ENCODE measurements around the gene MYEF2. TPM values are rescaled to one million over a fixed set of nuclear protein-coding genes. Genes with fewer than 3 reads are reported as not detected.

MYEF2 gene
- total and polyA plus RNA-seq, 4 donors = 0.07 to 1.2 (median 0.33) TPM

DNA sequence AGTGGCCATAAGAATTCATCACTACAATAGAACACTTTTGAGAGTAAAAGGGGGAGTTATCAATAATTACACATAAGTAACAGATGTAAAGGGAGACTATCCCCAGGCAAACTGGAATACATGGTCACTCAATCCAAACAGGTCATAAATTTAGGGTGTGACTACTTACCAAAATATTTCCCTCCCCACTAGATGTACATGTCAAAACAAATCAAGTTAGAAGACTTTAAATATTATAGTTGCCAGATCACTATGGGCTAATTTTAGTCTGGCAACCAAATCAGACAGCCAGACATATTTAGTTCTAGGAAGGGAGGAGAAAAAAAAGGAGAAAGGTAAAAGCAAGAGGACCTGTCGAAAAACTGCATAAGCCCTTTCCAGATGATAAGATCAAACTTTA is 34.2 kb downstream of the MYEF2 start (continued):
- TF ChIP-seq GABPA (IDR thresholded peaks at IDR 0.05 in 1 of 2, conservative IDR thresholded peaks at IDR 0.05 in 1 of 2) (no peak), HNF4G (IDR thresholded peaks at IDR 0.05) (no peak)

DNA sequence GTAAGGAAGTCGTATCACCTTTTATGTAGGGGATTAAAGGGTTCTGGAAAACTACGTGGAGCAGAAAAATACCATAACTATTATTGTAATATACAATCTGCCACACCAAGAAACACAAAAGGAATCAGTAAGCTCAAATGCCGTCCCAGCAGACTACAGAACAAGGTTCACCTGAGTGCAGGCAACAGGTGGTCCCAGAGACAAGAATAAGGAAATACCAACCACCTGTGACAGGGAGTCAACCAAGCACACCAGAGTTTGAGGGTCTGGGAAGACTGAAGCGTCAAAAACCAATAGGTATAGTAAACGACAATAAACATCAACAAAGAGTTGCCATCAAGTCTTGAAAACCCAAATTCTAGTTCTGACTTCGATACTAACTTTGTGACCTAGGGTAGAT is 45.2 kb downstream of the MYEF2 start:
- Histone ChIP-seq H3K9me3 (ENCODE audit: control insufficient read depth in 4 of 4, low read length in 3 of 4) (no peaks in the 10 kb centered on the region), H3K36me3 (ENCODE audit: control insufficient read depth in 4 of 4, insufficient read depth in 3 of 4, low read depth in 1 of 4, low read length in 3 of 4) (no peaks in the 10 kb centered on the region), H3K27ac (ENCODE audit: low read depth in 1 of 2, low read length in 2 of 2) (no peak overlapping the region), H3K27me3 (ENCODE audit: control insufficient read depth in 4 of 4, insufficient read depth in 4 of 4, low read length in 3 of 4) (peaks cover 0 to 3% (median 0%) of the 10 kb centered on the region in 4 donors), H3K9ac (ENCODE audit: low read depth in 1 of 2, low read length in 2 of 2) (no peak overlapping the region), H3K4me3 (ENCODE audit: low read depth in 1 of 3, low read length in 3 of 3) (no peak overlapping the region), H3K4me1 (ENCODE audit: control insufficient read depth in 4 of 4, insufficient read depth in 4 of 4, low read length in 3 of 4) (no peaks in the 10 kb centered on the region)
- TF ChIP-seq, protein P1, sequence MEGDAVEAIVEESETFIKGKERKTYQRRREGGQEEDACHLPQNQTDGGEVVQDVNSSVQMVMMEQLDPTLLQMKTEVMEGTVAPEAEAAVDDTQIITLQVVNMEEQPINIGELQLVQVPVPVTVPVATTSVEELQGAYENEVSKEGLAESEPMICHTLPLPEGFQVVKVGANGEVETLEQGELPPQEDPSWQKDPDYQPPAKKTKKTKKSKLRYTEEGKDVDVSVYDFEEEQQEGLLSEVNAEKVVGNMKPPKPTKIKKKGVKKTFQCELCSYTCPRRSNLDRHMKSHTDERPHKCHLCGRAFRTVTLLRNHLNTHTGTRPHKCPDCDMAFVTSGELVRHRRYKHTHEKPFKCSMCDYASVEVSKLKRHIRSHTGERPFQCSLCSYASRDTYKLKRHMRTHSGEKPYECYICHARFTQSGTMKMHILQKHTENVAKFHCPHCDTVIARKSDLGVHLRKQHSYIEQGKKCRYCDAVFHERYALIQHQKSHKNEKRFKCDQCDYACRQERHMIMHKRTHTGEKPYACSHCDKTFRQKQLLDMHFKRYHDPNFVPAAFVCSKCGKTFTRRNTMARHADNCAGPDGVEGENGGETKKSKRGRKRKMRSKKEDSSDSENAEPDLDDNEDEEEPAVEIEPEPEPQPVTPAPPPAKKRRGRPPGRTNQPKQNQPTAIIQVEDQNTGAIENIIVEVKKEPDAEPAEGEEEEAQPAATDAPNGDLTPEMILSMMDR (IDR thresholded peaks at IDR 0.05; ENCODE audit: low read depth, low read length, missing input control) = no peak
- TF ChIP-seq FOXA2 (IDR thresholded peaks at IDR 0.05) (no peak), SP1 (IDR thresholded peaks at IDR 0.05) (no peak), TAF1 (conservative IDR thresholded peaks at IDR 0.05) (no peak), HNF4A (conservative IDR thresholded peaks at IDR 0.05) (no peak), HNF4G (IDR thresholded peaks at IDR 0.05) (no peak)
- DNase-seq (ENCODE audit: low spot score) = no peak
- 82% methylated on average over 6 of the region's 6 CpGs for WGBS

DNA sequence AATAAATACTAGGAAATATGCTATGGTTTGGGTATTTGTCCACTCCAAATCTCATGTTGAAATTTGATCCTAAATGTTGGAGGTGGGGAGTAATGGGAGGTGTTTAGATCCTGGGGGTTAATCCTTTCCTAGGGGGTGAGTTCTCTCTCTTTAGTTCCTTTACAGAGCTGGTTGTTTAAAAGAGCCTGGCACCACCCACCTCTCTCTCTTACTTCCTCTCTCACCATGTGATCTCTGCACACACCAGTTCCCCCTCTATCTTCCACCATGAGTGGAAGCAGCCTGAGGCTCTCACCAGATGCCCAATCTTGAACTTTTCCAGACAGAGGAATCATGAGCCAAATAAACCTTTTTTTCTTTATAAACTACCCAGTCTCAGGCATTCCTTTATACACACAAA is 46.8 kb downstream of the MYEF2 start:
- no peak overlapping the region for H3K9ac ChIP-seq (ENCODE audit: low read depth in 1 of 2, low read length in 2 of 2)
- H3K4me1 ChIP-seq (ENCODE audit: control insufficient read depth in 4 of 4, insufficient read depth in 4 of 4, low read length in 3 of 4) = no peaks in the 10 kb centered on the region
- no peak for TF ChIP-seq YY1 (IDR thresholded peaks at IDR 0.05)
- no peak for TF ChIP-seq RXRA (IDR thresholded peaks at IDR 0.05)
- H3K4me3 ChIP-seq (ENCODE audit: low read depth in 1 of 3, low read length in 3 of 3) = no peak overlapping the region
- H3K9me3 ChIP-seq (ENCODE audit: control insufficient read depth in 4 of 4, low read length in 3 of 4) = no peaks in the 10 kb centered on the region
- no peak overlapping the region for H3K27ac ChIP-seq (ENCODE audit: low read depth in 1 of 2, low read length in 2 of 2)
- no peaks in the 10 kb centered on the region for H3K36me3 ChIP-seq (ENCODE audit: control insufficient read depth in 4 of 4, insufficient read depth in 3 of 4, low read depth in 1 of 4, low read length in 3 of 4)
- H3K27me3 ChIP-seq (ENCODE audit: control insufficient read depth in 4 of 4, insufficient read depth in 4 of 4, low read length in 3 of 4) = peaks cover 0 to 3% (median 1%) of the 10 kb centered on the region in 4 donors
- DNase-seq (ENCODE audit: low spot score) = no peak

DNA sequence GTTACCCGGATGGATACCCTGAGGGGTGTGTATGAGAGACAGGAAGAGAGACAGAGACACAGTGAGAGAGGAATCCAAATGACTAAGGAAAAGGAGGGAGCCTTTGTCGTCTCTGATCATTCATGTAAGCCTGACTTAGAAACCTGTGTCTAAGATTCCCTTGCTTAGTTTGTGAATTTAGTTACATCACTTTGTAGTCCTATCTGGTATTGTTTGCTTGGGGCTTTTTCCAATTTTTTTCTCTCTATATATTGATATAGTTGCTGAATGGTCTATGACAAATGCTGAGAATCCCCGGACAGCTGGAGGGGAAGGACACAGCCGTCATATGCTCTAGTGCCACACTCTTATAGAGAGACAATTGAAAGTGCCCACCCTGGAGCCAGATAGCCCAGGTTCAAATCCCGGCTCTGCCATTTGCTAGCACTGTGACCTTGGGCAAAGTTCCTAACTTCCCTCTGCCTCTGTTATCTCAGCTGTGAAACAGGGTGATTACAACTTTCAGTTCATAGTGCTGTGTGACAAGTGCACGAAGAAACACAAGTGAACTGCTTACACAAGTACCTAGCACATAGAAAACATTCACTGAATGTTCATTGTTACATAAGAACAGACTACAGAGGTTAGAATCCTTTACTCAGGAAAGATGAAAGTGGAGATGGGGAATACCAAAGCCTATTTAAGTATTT is 51.3 kb downstream of the MYEF2 start:
- Histone ChIP-seq H3K4me1 (ENCODE audit: control insufficient read depth in 4 of 4, insufficient read depth in 4 of 4, low read length in 3 of 4) (no peaks in the 10 kb centered on the region), H3K9ac (ENCODE audit: low read depth in 1 of 2, low read length in 2 of 2) (no peak overlapping the region), H3K27ac (ENCODE audit: low read depth in 1 of 2, low read length in 2 of 2) (no peak overlapping the region), H3K4me3 (ENCODE audit: low read depth in 1 of 3, low read length in 3 of 3) (no peak overlapping the region), H3K36me3 (ENCODE audit: control insufficient read depth in 4 of 4, insufficient read depth in 3 of 4, low read depth in 1 of 4, low read length in 3 of 4) (no peaks in the 10 kb centered on the region), H3K27me3 (ENCODE audit: control insufficient read depth in 4 of 4, insufficient read depth in 4 of 4, low read length in 3 of 4) (peaks cover 0 to 3% (median 0%) of the 10 kb centered on the region in 4 donors), H3K9me3 (ENCODE audit: control insufficient read depth in 4 of 4, low read length in 3 of 4) (no peaks in the 10 kb centered on the region)
- DNase-seq (ENCODE audit: low spot score) = no peak
- WGBS = 75% methylated on average over 6 of the region's 6 CpGs
- TF ChIP-seq FOXA1 (IDR thresholded peaks at IDR 0.05) = no peak

DNA sequence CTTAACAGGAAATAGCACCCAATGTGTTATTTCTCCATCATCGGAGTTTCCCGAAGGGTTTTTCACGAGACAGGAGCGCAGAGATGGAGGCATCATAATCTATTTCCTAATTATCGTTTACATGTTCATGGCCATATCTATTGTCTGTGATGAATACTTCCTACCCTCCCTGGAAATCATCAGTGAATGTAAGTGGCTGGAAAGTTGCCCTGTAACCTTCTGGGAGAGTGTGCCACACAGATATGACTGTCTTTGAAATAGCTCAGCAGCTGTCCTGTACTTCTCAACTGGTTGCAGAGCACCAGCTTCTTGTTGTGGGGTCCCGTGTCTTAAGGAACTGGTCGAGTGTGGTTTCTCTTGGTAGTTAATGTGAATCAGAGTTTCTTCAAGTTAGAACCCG is 56.2 kb downstream of the MYEF2 start:
- 74% methylated on average over 8 of the region's 8 CpGs for WGBS
- Histone ChIP-seq H3K27me3 (ENCODE audit: control insufficient read depth in 4 of 4, insufficient read depth in 4 of 4, low read length in 3 of 4) (peaks cover 0 to 5% (median 0%) of the 10 kb centered on the region in 4 donors), H3K9ac (ENCODE audit: low read depth in 1 of 2, low read length in 2 of 2) (no peak overlapping the region), H3K4me1 (ENCODE audit: control insufficient read depth in 4 of 4, insufficient read depth in 4 of 4, low read length in 3 of 4) (no peaks in the 10 kb centered on the region), H3K27ac (ENCODE audit: low read depth in 1 of 2, low read length in 2 of 2) (no peak overlapping the region), H3K36me3 (ENCODE audit: control insufficient read depth in 4 of 4, insufficient read depth in 3 of 4, low read depth in 1 of 4, low read length in 3 of 4) (no peaks in the 10 kb centered on the region), H3K9me3 (ENCODE audit: control insufficient read depth in 4 of 4, low read length in 3 of 4) (no peaks in the 10 kb centered on the region), H3K4me3 (ENCODE audit: low read depth in 1 of 3, low read length in 3 of 3) (no peak overlapping the region)
- DNase-seq (ENCODE audit: low spot score) = no peak
- TF ChIP-seq NR2F2 (IDR thresholded peaks at IDR 0.05) (no peak), SP1 (IDR thresholded peaks at IDR 0.05) (no peak), EGR1 (IDR thresholded peaks at IDR 0.05; ENCODE audit: low read depth in 2 of 2) (no peak)
- TF ChIP-seq, protein P2, sequence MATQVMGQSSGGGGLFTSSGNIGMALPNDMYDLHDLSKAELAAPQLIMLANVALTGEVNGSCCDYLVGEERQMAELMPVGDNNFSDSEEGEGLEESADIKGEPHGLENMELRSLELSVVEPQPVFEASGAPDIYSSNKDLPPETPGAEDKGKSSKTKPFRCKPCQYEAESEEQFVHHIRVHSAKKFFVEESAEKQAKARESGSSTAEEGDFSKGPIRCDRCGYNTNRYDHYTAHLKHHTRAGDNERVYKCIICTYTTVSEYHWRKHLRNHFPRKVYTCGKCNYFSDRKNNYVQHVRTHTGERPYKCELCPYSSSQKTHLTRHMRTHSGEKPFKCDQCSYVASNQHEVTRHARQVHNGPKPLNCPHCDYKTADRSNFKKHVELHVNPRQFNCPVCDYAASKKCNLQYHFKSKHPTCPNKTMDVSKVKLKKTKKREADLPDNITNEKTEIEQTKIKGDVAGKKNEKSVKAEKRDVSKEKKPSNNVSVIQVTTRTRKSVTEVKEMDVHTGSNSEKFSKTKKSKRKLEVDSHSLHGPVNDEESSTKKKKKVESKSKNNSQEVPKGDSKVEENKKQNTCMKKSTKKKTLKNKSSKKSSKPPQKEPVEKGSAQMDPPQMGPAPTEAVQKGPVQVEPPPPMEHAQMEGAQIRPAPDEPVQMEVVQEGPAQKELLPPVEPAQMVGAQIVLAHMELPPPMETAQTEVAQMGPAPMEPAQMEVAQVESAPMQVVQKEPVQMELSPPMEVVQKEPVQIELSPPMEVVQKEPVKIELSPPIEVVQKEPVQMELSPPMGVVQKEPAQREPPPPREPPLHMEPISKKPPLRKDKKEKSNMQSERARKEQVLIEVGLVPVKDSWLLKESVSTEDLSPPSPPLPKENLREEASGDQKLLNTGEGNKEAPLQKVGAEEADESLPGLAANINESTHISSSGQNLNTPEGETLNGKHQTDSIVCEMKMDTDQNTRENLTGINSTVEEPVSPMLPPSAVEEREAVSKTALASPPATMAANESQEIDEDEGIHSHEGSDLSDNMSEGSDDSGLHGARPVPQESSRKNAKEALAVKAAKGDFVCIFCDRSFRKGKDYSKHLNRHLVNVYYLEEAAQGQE (IDR thresholded peaks at IDR 0.05) = no peak
- TF ChIP-seq, protein P3, sequence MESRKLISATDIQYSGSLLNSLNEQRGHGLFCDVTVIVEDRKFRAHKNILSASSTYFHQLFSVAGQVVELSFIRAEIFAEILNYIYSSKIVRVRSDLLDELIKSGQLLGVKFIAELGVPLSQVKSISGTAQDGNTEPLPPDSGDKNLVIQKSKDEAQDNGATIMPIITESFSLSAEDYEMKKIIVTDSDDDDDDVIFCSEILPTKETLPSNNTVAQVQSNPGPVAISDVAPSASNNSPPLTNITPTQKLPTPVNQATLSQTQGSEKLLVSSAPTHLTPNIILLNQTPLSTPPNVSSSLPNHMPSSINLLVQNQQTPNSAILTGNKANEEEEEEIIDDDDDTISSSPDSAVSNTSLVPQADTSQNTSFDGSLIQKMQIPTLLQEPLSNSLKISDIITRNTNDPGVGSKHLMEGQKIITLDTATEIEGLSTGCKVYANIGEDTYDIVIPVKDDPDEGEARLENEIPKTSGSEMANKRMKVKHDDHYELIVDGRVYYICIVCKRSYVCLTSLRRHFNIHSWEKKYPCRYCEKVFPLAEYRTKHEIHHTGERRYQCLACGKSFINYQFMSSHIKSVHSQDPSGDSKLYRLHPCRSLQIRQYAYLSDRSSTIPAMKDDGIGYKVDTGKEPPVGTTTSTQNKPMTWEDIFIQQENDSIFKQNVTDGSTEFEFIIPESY (IDR thresholded peaks at IDR 0.05) = no peak

All from liver (tissue), 9 donors.